Sigmoid colon (tissue), 7 donors: Measurements from ENCODE around the gene TCOF1. TPM values are rescaled to one million over a fixed set of nuclear protein-coding genes. Genes with fewer than 3 reads are reported as not detected.

Experiments
- DNase-seq: peaks from one replicate; pipeline ENCODE4 v3.0.0-alpha.2; 2019
- H3K27ac ChIP-seq, 4 donors: fragments of 200-600 bp; sonication (generic); one replicate each; pipeline ENCODE4 v1.5.1; 2016 to 2019; ENCODE audit warnings: mild to moderate bottlenecking in 1 of 4
- H3K27me3 ChIP-seq, 3 donors: fragments of 200-600 bp; sonication (generic); one replicate each; pipeline ENCODE4 v1.5.1; 2019; ENCODE audit warnings: mild to moderate bottlenecking in 1 of 3
- H3K36me3 ChIP-seq, 4 donors: fragments of 200-600 bp; sonication (generic); one replicate each; pipeline ENCODE4 v1.5.1; 2016 to 2019
- H3K4me1 ChIP-seq, 4 donors: fragments of 200-600 bp; sonication (generic); one replicate each; pipeline ENCODE4 v1.5.1; 2017 to 2019
- H3K4me3 ChIP-seq, 4 donors: fragments of 200-600 bp; sonication (generic); one replicate each; pipeline ENCODE4 v1.5.1; 2017 to 2019; ENCODE audit warnings: mild to moderate bottlenecking in 2 of 4, moderate library complexity in 1 of 4
- H3K9me3 ChIP-seq, 4 donors: fragments of 200-600 bp in 3 of 4; sonication (generic) in 3 of 4; one replicate each; pipeline versions ENCODE4 v1.5.1 to v1.6.1; 2013 to 2019
- CTCF ChIP-seq, 4 experiments: fragments of 450-650 bp in 3 of 4; fragments of 200-600 bp in 1 of 4; IDR thresholded peaks; one replicate each; pipeline ENCODE4 v1.5.1; 2016 to 2019; ENCODE audit warnings: antibody characterized with exemption in 4 of 4, mild to moderate bottlenecking in 3 of 4, moderate library complexity in 2 of 4
- EP300 ChIP-seq, 4 donors: sonication (generic); formaldehyde crosslinking; IDR thresholded peaks; one replicate each; pipeline ENCODE4 v1.6.1; 2017; ENCODE audit warnings: antibody characterized with exemption in 4 of 4
- POLR2A ChIP-seq, 2 donors: fragments of 450-650 bp; IDR thresholded peaks; one replicate each; pipeline ENCODE4 v1.6.1; 2016; ENCODE audit warnings: antibody characterized with exemption in 2 of 2, mild to moderate bottlenecking in 2 of 2, moderate library complexity in 2 of 2
- POLR2AphosphoS5 ChIP-seq, 4 donors: sonication (generic); formaldehyde crosslinking; IDR thresholded peaks; one replicate each; pipeline ENCODE4 v1.6.1; 2017; ENCODE audit warnings: antibody characterized with exemption in 4 of 4
- WGBS, 2 donors: extraction: QIAGEN DNeasy Blood & Tissue Kit; methylation state at CpG; one replicate each; pipeline ENCODE4 v1.1.7; 2013; 5-methylcytosine and 5-hydroxymethylcytosine counted together
- intact Hi-C: fragments of 100-400 bp; cut with DNase I; formaldehyde crosslinking; loops from one replicate; pipeline ENCODE4 v1.15.1; 2023
- polyA plus RNA-seq, 3 donors: library from polyadenylated mRNA; stranded (reverse); fragments of 200-250 nt; gene quantifications; one replicate each; pipeline ENCODE4 v1.2.3, GENCODE V29; 2013
- total RNA-seq, 4 donors: library from RNA; depleted of rRNA; stranded (reverse); fragments of >200 nt; gene quantifications; one replicate each; pipeline ENCODE4 v1.1.0, GENCODE V29; 2016
- donor health status: healthy with polysubstance abuse.
- donor health status: Bipolar disorder and iron deficiency.
- donor health status: healthy.

Gene TCOF1
- total and polyA plus RNA-seq, 7 donors = 5.4 to 28.1 (median 20.0) TPM

- peaks cover 0 to 29% (median 18%) of the 10 kb centered on the region in 4 donors for H3K4me1 ChIP-seq
- DNase-seq = no peak
- H3K36me3 ChIP-seq = peaks cover 31 to 46% (median 43%) of the 10 kb centered on the region in 4 donors
- no peaks in the 10 kb centered on the region for H3K27me3 ChIP-seq
- intact Hi-C loops = no loop called here
- peak overlapping the region; percentile 71 to 85 (median 80) for H3K4me3 ChIP-seq
- H3K9me3 ChIP-seq = no peaks in the 10 kb centered on the region
- 10 to 25% methylated on average over 4 of the region's 4 CpGs for WGBS, 2 donors
- H3K27ac ChIP-seq = peak overlapping the region; percentile 91 to 98 (median 94)
- TF ChIP-seq CTCF (IDR thresholded peaks at IDR 0.05) = no peak
- no peak for TF ChIP-seq POLR2AphosphoS5 (IDR thresholded peaks at IDR 0.05)
- TF ChIP-seq POLR2A (IDR thresholded peaks at IDR 0.05) = no peak
- no peak for TF ChIP-seq EP300 (IDR thresholded peaks at IDR 0.05)
Observed at GRCh38 chr5:150448334-150448733, 90.8 kb downstream of the TCOF1 start.

DNA sequence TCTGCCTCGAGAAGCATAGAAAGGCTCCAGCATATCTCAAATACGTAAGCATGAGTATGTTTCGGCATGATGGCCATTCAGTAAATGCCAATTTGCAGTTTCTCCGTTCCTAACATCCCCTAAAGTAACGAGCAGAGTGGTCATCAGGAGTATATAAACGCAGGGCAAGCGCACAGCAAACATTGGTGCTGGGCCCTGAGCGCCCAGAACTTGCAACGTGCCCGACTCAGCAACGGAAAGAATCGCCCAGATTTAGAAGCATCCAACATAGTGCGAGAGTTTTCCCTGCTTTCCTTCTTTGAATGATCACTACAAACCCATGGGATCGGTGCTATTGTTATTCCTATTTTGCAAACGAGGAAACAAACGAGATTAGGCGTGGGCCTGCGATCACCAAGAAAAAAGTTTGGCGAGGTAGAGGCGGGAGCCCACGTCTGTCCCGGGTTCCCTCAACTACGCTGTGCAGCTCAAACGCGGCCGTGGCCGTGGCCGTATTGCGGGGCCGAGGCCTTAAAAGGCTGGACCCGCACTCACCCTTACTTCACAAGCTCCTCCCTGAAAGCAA, 91.5 kb downstream of the TCOF1 start:
- Histone ChIP-seq H3K9me3 (no peaks in the 10 kb centered on the region), H3K27me3 (no peaks in the 10 kb centered on the region), H3K36me3 (peaks cover 28 to 39% (median 36%) of the 10 kb centered on the region in 4 donors), H3K27ac (peak overlapping the region; percentile 91 to 98 (median 94)), H3K4me3 (peak overlapping the region; percentile 71 to 85 (median 80)), H3K4me1 (peaks cover 0 to 25% (median 18%) of the 10 kb centered on the region in 4 donors)
- DNase-seq = no peak
- TF ChIP-seq POLR2A (IDR thresholded peaks at IDR 0.05) (no peak), EP300 (IDR thresholded peaks at IDR 0.05) (no peak), CTCF (IDR thresholded peaks at IDR 0.05) (no peak), POLR2AphosphoS5 (IDR thresholded peaks at IDR 0.05) (no peak)
- intact Hi-C loops = no loop called here
- WGBS, 2 donors = 0 to 1% methylated on average over 31 of the region's 31 CpGs

Other genes with a start within 250 kb of the TCOF1 start
- 100 to 1,000 TPM in 1 of 4 donors, 10 to 100 TPM in 3; 54.9 to 104 (median 69.4) TPM for gene PDGFRB, start 201.9 kb upstream of the TCOF1 start, total RNA-seq
- gene PDGFRB, start 201.9 kb upstream of the TCOF1 start, polyA plus RNA-seq = 10 to 100 TPM in 1 of 3 donors, 1 to 10 TPM in 2; 3.9 to 26.7 (median 6.0) TPM
- 1 to 10 TPM in 1 of 4 donors, under 1 TPM in 1, not detected in 2; 0.71 to 1.4 TPM for gene CDX1, start 190.9 kb upstream of the TCOF1 start, total RNA-seq
- gene CDX1, start 190.9 kb upstream of the TCOF1 start, polyA plus RNA-seq = 100 to 1,000 TPM; 325 to 455 (median 330) TPM
- not detected for gene SLC6A7, start 167.6 kb upstream of the TCOF1 start, total RNA-seq
- gene SLC6A7, start 167.6 kb upstream of the TCOF1 start, polyA plus RNA-seq = 10 to 100 TPM in 1 of 3 donors, under 1 TPM in 2; 0.46 to 10.8 (median 0.60) TPM
- gene CAMK2A, start 67.9 kb upstream of the TCOF1 start, total RNA-seq = 1 to 10 TPM in 2 of 4 donors, under 1 TPM in 2; 0.49 to 2.1 (median 1.2) TPM
- gene CAMK2A, start 67.9 kb upstream of the TCOF1 start, polyA plus RNA-seq = under 1 TPM in 2 of 3 donors, not detected in 1; 0.44 to 0.60 TPM
- gene ARSI, start 54.8 kb upstream of the TCOF1 start, total RNA-seq = 1 to 10 TPM; 1.4 to 3.3 (median 2.3) TPM
- under 1 TPM in 1 of 3 donors, not detected in 2; 0.63 TPM for gene ARSI, start 54.8 kb upstream of the TCOF1 start, polyA plus RNA-seq
- 100 to 1,000 TPM; 176 to 362 (median 199) TPM for gene CD74, start 55.2 kb downstream of the TCOF1 start, total RNA-seq
- 1,000 to 10,000 TPM in 1 of 3 donors, 100 to 1,000 TPM in 2; 208 to 2,186 (median 596) TPM for gene CD74, start 55.2 kb downstream of the TCOF1 start, polyA plus RNA-seq
- gene RPS14, start 92.0 kb downstream of the TCOF1 start, total RNA-seq = 1,000 to 10,000 TPM; 3,111 to 5,491 (median 5,342) TPM
- 1,000 to 10,000 TPM; 3,769 to 7,878 (median 4,593) TPM for gene RPS14, start 92.0 kb downstream of the TCOF1 start, polyA plus RNA-seq
- gene NDST1, start 150.4 kb downstream of the TCOF1 start, total RNA-seq = 10 to 100 TPM; 26.5 to 74.8 (median 43.7) TPM
- 10 to 100 TPM in 2 of 3 donors, 1 to 10 TPM in 1; 5.4 to 39.4 (median 13.9) TPM for gene NDST1, start 150.4 kb downstream of the TCOF1 start, polyA plus RNA-seq